Naive thymus-derived CD4-positive, alpha-beta T cell (primary cell): ENCODE measurements around the gene COL27A1. TPM values are rescaled to one million over a fixed set of nuclear protein-coding genes. Genes with fewer than 3 reads are reported as not detected.

Experiments
- ATAC-seq: fragments of 150-1000 bp; cut with Tn5 transposase; 2 replicates; pipeline ENCODE4 v1.10.0; 2021; ENCODE audit warnings: mild to moderate bottlenecking, moderate library complexity
- CTCF ChIA-PET: fragments of 350-600 bp; sonication (Branson Sonifier 250); formaldehyde crosslinking; loops from one replicate; lab custom pipeline; 2021; ENCODE audit warnings: antibody characterized with exemption; lab: Charles Lee
- POLR2A ChIA-PET: fragments of 350-600 bp; sonication (Branson Sonifier 250); formaldehyde crosslinking; loops from one replicate; lab custom pipeline; 2021; ENCODE audit warnings: antibody characterized with exemption, inconsistent platforms; lab: Charles Lee
- DNase-seq, 9 donors: peaks; one replicate each; pipeline versions ENCODE4 v3.0.0 to v3.0.0-alpha.2; 2020 to 2022; ENCODE audit warnings: mixed read lengths in 1 of 9
- H3K27ac ChIP-seq: one replicate; pipeline ENCODE4 v1.7.0; 2013; ENCODE audit warnings: mild to moderate bottlenecking, low read depth, low read length, moderate library complexity
- H3K27me3 ChIP-seq, 2 donors: one replicate each; pipeline ENCODE4 v1.7.0; 2013; ENCODE audit warnings: low read length in 2 of 2, mild to moderate bottlenecking in 2 of 2, moderate library complexity in 2 of 2; ENCODE audit not compliant: control insufficient read depth in 2 of 2, insufficient read depth in 2 of 2
- H3K36me3 ChIP-seq, 3 experiments: 1 replicate in 2 of 3; 2 replicates in 1 of 3; pipeline ENCODE4 v1.7.0; 2013; ENCODE audit warnings: low read length in 3 of 3, mild to moderate bottlenecking in 3 of 3, moderate library complexity in 1 of 3; ENCODE audit not compliant: insufficient read depth in 3 of 3, control insufficient read depth in 2 of 3
- H3K4me1 ChIP-seq, 2 donors: one replicate each; pipeline ENCODE4 v1.7.0; 2013; ENCODE audit warnings: low read length in 2 of 2, mild to moderate bottlenecking in 2 of 2, moderate library complexity in 1 of 2; ENCODE audit not compliant: control insufficient read depth in 2 of 2, insufficient read depth in 2 of 2
- H3K4me3 ChIP-seq: 2 replicates; pipeline ENCODE4 v1.7.0; 2013; ENCODE audit warnings: mild to moderate bottlenecking, low read length
- H3K9me3 ChIP-seq, 3 experiments: 1 replicate in 2 of 3; 2 replicates in 1 of 3; pipeline ENCODE4 v1.7.0; 2013; ENCODE audit warnings: low read length in 3 of 3; ENCODE audit not compliant: control insufficient read depth in 2 of 3
- H3K27ac Mint-ChIP-seq, 9 donors: one replicate each; pipeline ENCODE4 v1.8.0; 2020 to 2022; ENCODE audit warnings: mixed read lengths in 9 of 9, mild to moderate bottlenecking in 8 of 9, moderate library complexity in 5 of 9, inconsistent platforms in 2 of 9
- H3K27me3 Mint-ChIP-seq, 5 donors: one replicate each; pipeline ENCODE4 v1.8.0; 2021 to 2022; ENCODE audit warnings: mixed read lengths in 5 of 5, mild to moderate bottlenecking in 1 of 5
- H3K36me3 Mint-ChIP-seq, 5 donors: one replicate each; pipeline ENCODE4 v1.8.0; 2020 to 2022; ENCODE audit warnings: mixed read lengths in 5 of 5, mild to moderate bottlenecking in 3 of 5, inconsistent platforms in 1 of 5
- H3K4me1 Mint-ChIP-seq, 7 donors: one replicate each; pipeline ENCODE4 v1.8.0; 2020 to 2022; ENCODE audit warnings: mixed read lengths in 7 of 7, mild to moderate bottlenecking in 3 of 7, inconsistent platforms in 1 of 7
- H3K4me3 Mint-ChIP-seq, 10 donors: one replicate each; pipeline ENCODE4 v1.8.0; 2020 to 2022; ENCODE audit warnings: mild to moderate bottlenecking in 10 of 10, mixed read lengths in 10 of 10, moderate library complexity in 6 of 10, inconsistent platforms in 2 of 10
- H3K9me3 Mint-ChIP-seq, 11 donors: one replicate each; pipeline ENCODE4 v1.8.0; 2020 to 2022; ENCODE audit warnings: mixed read lengths in 11 of 11, mild to moderate bottlenecking in 4 of 11, inconsistent platforms in 1 of 11, moderate library complexity in 1 of 11
- intact Hi-C, 2 donors: fragments of 100-400 bp; cut with micrococcal nuclease; formaldehyde crosslinking; loops; one replicate each; pipeline ENCODE4 v1.15.1; 2023
- polyA plus RNA-seq, 2 donors: library from polyadenylated mRNA; unstranded; fragments of 300-500 nt; fragmentation: Illumina TruSeq; gene quantifications; one replicate each; pipeline ENCODE4 v1.2.3, GENCODE V29; 2021
- total RNA-seq, 6 experiments: library from RNA in 5 of 6; stranded (reverse) in 5 of 6; gene quantifications; 1 replicate in 5 of 6; 2 replicates in 1 of 6; pipeline ENCODE4 v1.2.3 and lab custom pipeline; 2021 to 2026

COL27A1 gene
- total and polyA plus RNA-seq, 7 experiments from 2014 or later, result 1.2 to 2.4 (median 1.9) TPM; not detected in 2

- no peak overlapping the region for H3K4me3 ChIP-seq
- Mint-ChIP-seq H3K27ac (peak overlapping the region in 6 of 9 donors; percentile 17 to 63 (median 31)), H3K4me3 (no peak overlapping the region), H3K4me1 (peaks cover 20 to 54% (median 47%) of the 10 kb centered on the region in 7 donors), H3K27me3 (no peaks in the 10 kb centered on the region), H3K36me3 (peaks cover 15 to 62% (median 43%) of the 10 kb centered on the region in 5 donors), H3K9me3 (no peaks in the 10 kb centered on the region)
- DNase-seq, result no peak
- ChIA-PET POLR2A (interaction anchor here (33.8 kb wide), 1 partner anchor 45 kb away, joined by 978 read pairs; the partner anchor contains the start of gene AKNA), CTCF (no interaction called here)
- intact Hi-C loops, result no loop called here
- no peak for ATAC-seq
- H3K36me3 ChIP-seq, result peaks cover 62 to 97% (median 81%) of the 10 kb centered on the region in 3 experiments
- no peaks in the 10 kb centered on the region for H3K27me3 ChIP-seq
- H3K27ac ChIP-seq, result peak overlapping the region; percentile 10
- H3K9me3 ChIP-seq, result no peaks in the 10 kb centered on the region
- H3K4me1 ChIP-seq, result peaks cover 16 to 19% of the 10 kb centered on the region in 2 donors
Measured at GRCh38 chr9:114346146-114346545, 190.8 kb downstream of the COL27A1 start.

- Histone ChIP-seq H3K9me3 (no peaks in the 10 kb centered on the region), H3K4me3 (no peak overlapping the region), H3K27ac (peak overlapping the region; percentile 70), H3K4me1 (peaks cover 21 to 22% of the 10 kb centered on the region in 2 donors), H3K27me3 (no peaks in the 10 kb centered on the region), H3K36me3 (peaks cover 62 to 97% (median 75%) of the 10 kb centered on the region in 3 experiments)
- DNase-seq, result no peak
- Mint-ChIP-seq H3K4me1 (peaks cover 26 to 60% (median 50%) of the 10 kb centered on the region in 7 donors), H3K4me3 (no peak overlapping the region), H3K27me3 (no peaks in the 10 kb centered on the region), H3K27ac (peak overlapping the region; percentile 38 to 96 (median 88)), H3K36me3 (peaks cover 11 to 60% (median 44%) of the 10 kb centered on the region in 5 donors), H3K9me3 (no peaks in the 10 kb centered on the region)
- no peak for ATAC-seq
- POLR2A ChIA-PET, result interaction anchor here (0.9 to 33.8 kb wide), 4 partner anchors 20 to 263 kb away, joined by 3 to 978 read pairs (median 10); partner anchors contain the start of genes AKNA and TMEM268
- intact Hi-C loops, result loop anchor here in 1 of 2 donors (2.0 kb wide), 2 partner anchors 15 to 51 kb away; no protein-coding TSS in a partner anchor
- CTCF ChIA-PET, result no interaction called here
Measured at GRCh38 chr9:114347675-114348074, 192.3 kb downstream of the COL27A1 start.

- H3K27me3 ChIP-seq, result no peaks in the 10 kb centered on the region
- DNase-seq (no peak), ATAC-seq (no peak)
- H3K36me3 Mint-ChIP-seq, result peaks cover 11 to 53% (median 42%) of the 10 kb centered on the region in 5 donors
- H3K4me3 ChIP-seq, result no peak overlapping the region
- H3K27ac Mint-ChIP-seq, result peak overlapping the region; percentile 68 to 98 (median 90)
- no peaks in the 10 kb centered on the region for H3K9me3 Mint-ChIP-seq
- ChIA-PET CTCF (no interaction called here), POLR2A (interaction anchor here (0.6 to 33.8 kb wide), 4 partner anchors 17 to 263 kb away, joined by 3 to 978 read pairs (median 10); partner anchors contain the start of genes AKNA and TMEM268)
- no peaks in the 10 kb centered on the region for H3K9me3 ChIP-seq
- H3K4me3 Mint-ChIP-seq, result no peak overlapping the region
- peaks cover 26 to 61% (median 46%) of the 10 kb centered on the region in 7 donors for H3K4me1 Mint-ChIP-seq
- H3K36me3 ChIP-seq, result peaks cover 64 to 97% (median 74%) of the 10 kb centered on the region in 3 experiments
- intact Hi-C loops, result loop anchor here in 1 of 2 donors (2.0 kb wide), 2 partner anchors 14 to 50 kb away; no protein-coding TSS in a partner anchor
- no peaks in the 10 kb centered on the region for H3K27me3 Mint-ChIP-seq
- peaks cover 22% of the 10 kb centered on the region in 2 donors for H3K4me1 ChIP-seq
- H3K27ac ChIP-seq, result peak overlapping the region; percentile 70
Measured at GRCh38 chr9:114348261-114348905, 193.0 kb downstream of the COL27A1 start.

DNA sequence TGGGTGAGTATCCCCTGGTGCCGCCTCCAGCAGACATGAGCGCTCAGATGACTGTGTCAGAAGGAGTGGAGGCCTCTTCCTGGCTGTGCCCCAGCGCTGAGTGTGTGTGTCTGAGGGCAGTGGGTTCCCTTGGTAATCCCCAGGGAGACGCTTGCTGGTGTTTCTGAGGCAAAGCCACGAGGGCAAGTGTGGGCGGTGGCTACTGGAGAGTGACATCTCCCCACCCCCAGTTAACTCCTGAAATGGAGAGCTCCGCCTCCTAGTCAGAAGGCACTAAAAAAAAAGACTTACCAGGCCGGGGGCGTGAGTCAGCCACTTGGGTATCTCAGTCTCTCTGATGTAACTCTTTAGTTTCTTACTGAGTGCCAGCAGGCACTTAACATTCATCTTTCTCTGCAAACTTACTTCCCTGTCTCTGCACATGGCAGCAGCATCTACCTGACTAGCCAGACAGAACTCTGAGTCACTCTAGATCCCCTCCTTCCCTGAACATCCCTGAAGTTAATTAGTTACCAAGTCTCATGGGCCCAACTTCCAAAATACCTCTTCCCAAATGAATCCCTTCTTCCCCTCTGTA is 193.7 kb downstream of the COL27A1 start:
- H3K27ac Mint-ChIP-seq, result peak overlapping the region; percentile 79 to 98 (median 90)
- peaks cover 23 to 60% (median 43%) of the 10 kb centered on the region in 7 donors for H3K4me1 Mint-ChIP-seq
- DNase-seq, result peak in 3 of 9 donors; percentile 18 to 83 (median 62)

GRCh38 chr9:114349713-114350480 is 194.6 kb downstream of the COL27A1 start:
- POLR2A ChIA-PET, result interaction anchor here (0.7 to 33.8 kb wide), 6 partner anchors 8 to 41 kb away, joined by 3 to 978 read pairs (median 5); partner anchors contain the start of gene AKNA
- DNase-seq, result no peak
- CTCF ChIA-PET, result interaction anchor here (0.6 to 1.1 kb wide), 2 partner anchors 39 to 157 kb away, joined by 3 to 4 read pairs; no protein-coding TSS in a partner anchor
- Histone ChIP-seq H3K27ac (peak overlapping the region; percentile 70), H3K9me3 (no peaks in the 10 kb centered on the region), H3K4me3 (no peak overlapping the region), H3K4me1 (peaks cover 22 to 24% of the 10 kb centered on the region in 2 donors), H3K27me3 (no peaks in the 10 kb centered on the region), H3K36me3 (peaks cover 56 to 89% (median 64%) of the 10 kb centered on the region in 3 experiments)
- H3K4me1 Mint-ChIP-seq, result peaks cover 21 to 55% (median 44%) of the 10 kb centered on the region in 7 donors
- no peaks in the 10 kb centered on the region for H3K27me3 Mint-ChIP-seq
- intact Hi-C loops, result loop anchor here (1.0 to 2.0 kb wide), 6 partner anchors 13 to 49 kb away; no protein-coding TSS in a partner anchor
- H3K9me3 Mint-ChIP-seq, result no peaks in the 10 kb centered on the region
- peak overlapping the region in 7 of 10 donors; percentile 21 to 61 (median 48) for H3K4me3 Mint-ChIP-seq
- H3K36me3 Mint-ChIP-seq, result peaks cover 11 to 43% (median 33%) of the 10 kb centered on the region in 5 donors
- H3K27ac Mint-ChIP-seq, result peak overlapping the region; percentile 79 to 98 (median 90)
- ATAC-seq, result no peak

More for the DNA sequence above, 193.7 kb downstream of the COL27A1 start:
- peak overlapping the region in 8 of 10 donors; percentile 29 to 65 (median 50) for H3K4me3 Mint-ChIP-seq
- no peaks in the 10 kb centered on the region for H3K27me3 Mint-ChIP-seq
- intact Hi-C loops, result loop anchor here (1.0 to 2.0 kb wide), 6 partner anchors 14 to 50 kb away; no protein-coding TSS in a partner anchor
- no peaks in the 10 kb centered on the region for H3K9me3 ChIP-seq
- peaks cover 11 to 50% (median 37%) of the 10 kb centered on the region in 5 donors for H3K36me3 Mint-ChIP-seq
- H3K9me3 Mint-ChIP-seq, result no peaks in the 10 kb centered on the region
- H3K36me3 ChIP-seq, result peaks cover 64 to 96% (median 73%) of the 10 kb centered on the region in 3 experiments
- no peak overlapping the region for H3K4me3 ChIP-seq
- peak; percentile 85 for ATAC-seq
- H3K27ac ChIP-seq, result peak overlapping the region; percentile 70
- peaks cover 22 to 24% of the 10 kb centered on the region in 2 donors for H3K4me1 ChIP-seq
- CTCF ChIA-PET, result no interaction called here
- POLR2A ChIA-PET, result interaction anchor here (3.8 to 33.8 kb wide), 2 partner anchors 23 to 42 kb away, joined by 17 to 978 read pairs; partner anchors contain the start of gene AKNA
- no peaks in the 10 kb centered on the region for H3K27me3 ChIP-seq
